NCI-H146 treated with DMSO at 0.1 percent for 48 hours (cell line): ENCODE data around the gene HSPBAP1.

Experiments used
- DNase-seq: peaks from one replicate; lab custom pipeline; 2025; ENCODE audit not compliant: unreplicated experiment; lab: John Stamatoyannopoulos, UW

Gene HSPBAP1

GRCh38 chr3:122690096-122690495 lies 103.5 kb downstream of the HSPBAP1 start:
- DNase-seq: no peak
